Right hindlimb (tissue), 1 donor: ENCODE measurements around the gene USP15.

ENCODE experiments used
- DNase-seq: peaks from one replicate; pipeline ENCODE4 v3.0.0-alpha.2; 2018

The USP15 gene

GRCh38 chr12:62285284-62285683, 25.1 kb downstream of the USP15 start:
- no peak for DNase-seq

GRCh38 chr12:62288328-62288727, 28.1 kb downstream of the USP15 start:
- DNase-seq = no peak

GRCh38 chr12:62290846-62291245, 30.6 kb downstream of the USP15 start:
- DNase-seq = no peak

GRCh38 chr12:62291864-62292760, 31.9 kb downstream of the USP15 start:
- no peak for DNase-seq

GRCh38 chr12:62292761-62293344, 32.6 kb downstream of the USP15 start:
- no peak for DNase-seq

GRCh38 chr12:62294378-62294777, 34.2 kb downstream of the USP15 start:
- no peak for DNase-seq

GRCh38 chr12:62296001-62296400, 35.8 kb downstream of the USP15 start:
- DNase-seq = no peak

GRCh38 chr12:62297321-62297720, 37.1 kb downstream of the USP15 start:
- DNase-seq = no peak

GRCh38 chr12:62299617-62300016, 39.4 kb downstream of the USP15 start:
- DNase-seq = no peak

- no peak for DNase-seq
These were observed 41.0 kb downstream of the USP15 start for GRCh38 chr12:62301080-62301798.

GRCh38 chr12:62301799-62302133, 41.6 kb downstream of the USP15 start:
- DNase-seq = no peak

GRCh38 chr12:62304560-62304959, 44.4 kb downstream of the USP15 start:
- no peak for DNase-seq

GRCh38 chr12:62305778-62306177, 45.6 kb downstream of the USP15 start:
- DNase-seq = no peak

- DNase-seq = no peak
These were observed 46.6 kb downstream of the USP15 start for GRCh38 chr12:62306569-62307530.

GRCh38 chr12:62308201-62308600, 48.0 kb downstream of the USP15 start:
- no peak for DNase-seq

GRCh38 chr12:62313727-62314380, 53.6 kb downstream of the USP15 start:
- no peak for DNase-seq

- DNase-seq = no peak
These were observed 56.8 kb downstream of the USP15 start for GRCh38 chr12:62317017-62317416.

GRCh38 chr12:62319058-62319457, 58.9 kb downstream of the USP15 start:
- DNase-seq = no peak

- no peak for DNase-seq
These were observed 59.9 kb downstream of the USP15 start for GRCh38 chr12:62320054-62320453.

- no peak for DNase-seq
These were observed 63.2 kb downstream of the USP15 start for GRCh38 chr12:62323386-62323785.

- DNase-seq = no peak
These were observed 68.2 kb downstream of the USP15 start for GRCh38 chr12:62328296-62328921.

GRCh38 chr12:62331306-62331705, 71.1 kb downstream of the USP15 start:
- DNase-seq = no peak
